ENCODE data around the gene DSTYK.

DNA sequence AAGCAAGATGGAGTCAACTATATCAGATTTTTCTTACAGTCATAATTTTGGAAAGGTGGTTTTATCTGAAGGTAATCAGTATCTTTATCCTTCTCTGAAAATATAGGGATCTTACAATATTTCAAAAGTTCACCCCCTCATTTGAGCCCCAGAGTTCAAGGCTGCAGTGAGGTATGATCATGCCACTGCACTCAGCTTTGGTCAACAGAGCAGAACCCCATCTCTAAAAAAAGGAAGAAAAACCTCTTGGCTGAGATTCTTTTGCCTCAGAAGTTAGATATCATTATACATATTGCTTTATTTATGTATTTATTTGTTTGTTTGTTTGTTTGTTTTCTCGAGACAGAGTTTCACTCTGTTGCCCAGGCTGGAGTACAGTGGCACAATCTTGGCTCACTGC, 78.2 kb downstream of the DSTYK start:
- TF ChIP-seq, protein P1, sequence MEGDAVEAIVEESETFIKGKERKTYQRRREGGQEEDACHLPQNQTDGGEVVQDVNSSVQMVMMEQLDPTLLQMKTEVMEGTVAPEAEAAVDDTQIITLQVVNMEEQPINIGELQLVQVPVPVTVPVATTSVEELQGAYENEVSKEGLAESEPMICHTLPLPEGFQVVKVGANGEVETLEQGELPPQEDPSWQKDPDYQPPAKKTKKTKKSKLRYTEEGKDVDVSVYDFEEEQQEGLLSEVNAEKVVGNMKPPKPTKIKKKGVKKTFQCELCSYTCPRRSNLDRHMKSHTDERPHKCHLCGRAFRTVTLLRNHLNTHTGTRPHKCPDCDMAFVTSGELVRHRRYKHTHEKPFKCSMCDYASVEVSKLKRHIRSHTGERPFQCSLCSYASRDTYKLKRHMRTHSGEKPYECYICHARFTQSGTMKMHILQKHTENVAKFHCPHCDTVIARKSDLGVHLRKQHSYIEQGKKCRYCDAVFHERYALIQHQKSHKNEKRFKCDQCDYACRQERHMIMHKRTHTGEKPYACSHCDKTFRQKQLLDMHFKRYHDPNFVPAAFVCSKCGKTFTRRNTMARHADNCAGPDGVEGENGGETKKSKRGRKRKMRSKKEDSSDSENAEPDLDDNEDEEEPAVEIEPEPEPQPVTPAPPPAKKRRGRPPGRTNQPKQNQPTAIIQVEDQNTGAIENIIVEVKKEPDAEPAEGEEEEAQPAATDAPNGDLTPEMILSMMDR (conservative IDR thresholded peaks at IDR 0.05): no peak
- no peak for TF ChIP-seq ZFX (IDR thresholded peaks at IDR 0.05)

Data from C4-2B (cell line).